Stimulated activated naive B cell treated with anti-CD40 and anti-IgM and Interleukin-4, amounts not matched to agents 10 μg/mL and 1 μg/mL and 100 μg/mL, for 72 hours (primary cell): ENCODE measurements around the gene CFAP92.
A peak's percentile ranks its signal among the peaks of the same experiment; 100 is the strongest.
"Not testable (repeated sequence)": the region's sequence is repeated elsewhere in the genome, so short reads cannot be mapped to it uniquely, and the experiment has no call there.

Experiments
- ATAC-seq, 2 donors: fragments of 150-1000 bp; cut with Tn5 transposase; replicated peaks; 2 replicates each; pipeline ENCODE4 v1.10.0; 2021; ENCODE audit warnings: moderate library complexity in 1 of 2
- DNase-seq: peaks from one replicate; pipeline ENCODE4 v3.0.0; 2021
- H3K27ac Mint-ChIP-seq: one replicate; pipeline ENCODE4 v1.8.0; 2022; ENCODE audit warnings: mild to moderate bottlenecking, mixed read lengths
- H3K27me3 Mint-ChIP-seq, 2 donors: one replicate each; pipeline ENCODE4 v1.8.0; 2022; ENCODE audit warnings: mixed read lengths in 2 of 2
- H3K36me3 Mint-ChIP-seq, 2 donors: one replicate each; pipeline ENCODE4 v1.8.0; 2022; ENCODE audit warnings: mixed read lengths in 2 of 2, mild to moderate bottlenecking in 1 of 2
- H3K4me1 Mint-ChIP-seq, 2 donors: one replicate each; pipeline ENCODE4 v1.8.0; 2022; ENCODE audit warnings: mixed read lengths in 2 of 2, mild to moderate bottlenecking in 1 of 2
- H3K4me3 Mint-ChIP-seq, 2 donors: one replicate each; pipeline ENCODE4 v1.8.0; 2022; ENCODE audit warnings: mild to moderate bottlenecking in 2 of 2, mixed read lengths in 2 of 2, moderate library complexity in 1 of 2
- H3K9me3 Mint-ChIP-seq, 2 donors: one replicate each; pipeline ENCODE4 v1.8.0; 2022; ENCODE audit warnings: mixed read lengths in 2 of 2, mild to moderate bottlenecking in 1 of 2

Gene CFAP92

GRCh38 chr3:128907706-128908445, 86.0 kb downstream of the CFAP92 start:
- no peak overlapping the region for H3K4me3 Mint-ChIP-seq
- H3K27me3 Mint-ChIP-seq = no peaks in the 10 kb centered on the region
- no peaks in the 10 kb centered on the region for H3K9me3 Mint-ChIP-seq
- ATAC-seq = no peak
- H3K36me3 Mint-ChIP-seq = peaks cover 51% of the 10 kb centered on the region in 2 donors
- no peak for DNase-seq
- peaks cover 0 to 6% of the 10 kb centered on the region in 2 donors for H3K4me1 Mint-ChIP-seq
- no peak overlapping the region for H3K27ac Mint-ChIP-seq

GRCh38 chr3:128906804-128907525, 86.9 kb downstream of the CFAP92 start:
- Mint-ChIP-seq H3K27ac (peak overlapping the region; percentile 65), H3K4me3 (no peak overlapping the region), H3K9me3 (no peaks in the 10 kb centered on the region), H3K27me3 (no peaks in the 10 kb centered on the region), H3K4me1 (peaks cover 0 to 6% of the 10 kb centered on the region in 2 donors), H3K36me3 (peaks cover 49 to 52% of the 10 kb centered on the region in 2 donors)
- DNase-seq (no peak), ATAC-seq (no peak)

- H3K4me1 Mint-ChIP-seq = peaks cover 0 to 6% of the 10 kb centered on the region in 2 donors
- H3K4me3 Mint-ChIP-seq = peak overlapping the region in 1 of 2 donors; percentile 9
- no peak overlapping the region for H3K27ac Mint-ChIP-seq
- no peaks in the 10 kb centered on the region for H3K27me3 Mint-ChIP-seq
- no peaks in the 10 kb centered on the region for H3K9me3 Mint-ChIP-seq
- H3K36me3 Mint-ChIP-seq = peaks cover 49 to 56% of the 10 kb centered on the region in 2 donors
- ATAC-seq (no peak), DNase-seq (no peak)
Measured at GRCh38 chr3:128906031-128906803, 87.7 kb downstream of the CFAP92 start.

- peaks cover 1 to 6% of the 10 kb centered on the region in 2 donors for H3K4me1 Mint-ChIP-seq
- DNase-seq = no peak
- no peaks in the 10 kb centered on the region for H3K9me3 Mint-ChIP-seq
- peaks cover 59 to 73% of the 10 kb centered on the region in 2 donors for H3K36me3 Mint-ChIP-seq
- H3K4me3 Mint-ChIP-seq = no peak overlapping the region
- H3K27me3 Mint-ChIP-seq = no peaks in the 10 kb centered on the region
- no peak overlapping the region for H3K27ac Mint-ChIP-seq
- no peak for ATAC-seq
Measured at GRCh38 chr3:128903501-128903900, 90.4 kb downstream of the CFAP92 start.

GRCh38 chr3:128902426-128902825, 91.5 kb downstream of the CFAP92 start:
- no peak overlapping the region for H3K4me3 Mint-ChIP-seq
- no peaks in the 10 kb centered on the region for H3K9me3 Mint-ChIP-seq
- H3K36me3 Mint-ChIP-seq = peaks cover 64 to 77% of the 10 kb centered on the region in 2 donors
- H3K27ac Mint-ChIP-seq = no peak overlapping the region
- no peak for ATAC-seq
- peaks cover 1 to 6% of the 10 kb centered on the region in 2 donors for H3K4me1 Mint-ChIP-seq
- no peaks in the 10 kb centered on the region for H3K27me3 Mint-ChIP-seq
- no peak for DNase-seq

GRCh38 chr3:128895843-128896697, 97.8 kb downstream of the CFAP92 start:
- no peaks in the 10 kb centered on the region for H3K27me3 Mint-ChIP-seq
- DNase-seq (no peak), ATAC-seq (no peak)
- peaks cover 1 to 5% of the 10 kb centered on the region in 2 donors for H3K4me1 Mint-ChIP-seq
- peaks cover 49 to 63% of the 10 kb centered on the region in 2 donors for H3K36me3 Mint-ChIP-seq
- H3K9me3 Mint-ChIP-seq = no peaks in the 10 kb centered on the region
- no peak overlapping the region for H3K4me3 Mint-ChIP-seq
- H3K27ac Mint-ChIP-seq = peak overlapping the region; percentile 33

GRCh38 chr3:128889139-128889894, 104.6 kb downstream of the CFAP92 start:
- H3K27me3 Mint-ChIP-seq = no peaks in the 10 kb centered on the region
- ATAC-seq = no peak

GRCh38 chr3:128884992-128885391, 108.9 kb downstream of the CFAP92 start:
- Mint-ChIP-seq H3K36me3 (peaks cover 14 to 40% of the 10 kb centered on the region in 2 donors), H3K27ac (no peak overlapping the region), H3K27me3 (no peaks in the 10 kb centered on the region), H3K4me1 (peaks cover 24 to 37% of the 10 kb centered on the region in 2 donors), H3K9me3 (no peaks in the 10 kb centered on the region), H3K4me3 (no peak overlapping the region)
- ATAC-seq (no peak), DNase-seq (no peak)

More at GRCh38 chr3:128889139-128889894, 104.6 kb downstream of the CFAP92 start:
- Mint-ChIP-seq H3K27ac (peak overlapping the region; percentile 57), H3K4me1 (no peaks in the 10 kb centered on the region), H3K9me3 (no peaks in the 10 kb centered on the region), H3K36me3 (peaks cover 10 to 34% of the 10 kb centered on the region in 2 donors), H3K4me3 (no peak overlapping the region)
- no peak for DNase-seq

- H3K27ac Mint-ChIP-seq = no peak overlapping the region
- H3K4me1 Mint-ChIP-seq = peaks cover 31 to 60% of the 10 kb centered on the region in 2 donors
- H3K9me3 Mint-ChIP-seq = no peaks in the 10 kb centered on the region
- no peaks in the 10 kb centered on the region for H3K27me3 Mint-ChIP-seq
- peaks cover 20 to 36% of the 10 kb centered on the region in 2 donors for H3K36me3 Mint-ChIP-seq
- H3K4me3 Mint-ChIP-seq = no peak overlapping the region
- DNase-seq (no peak), ATAC-seq (no peak)
Measured at GRCh38 chr3:128882719-128883118, 111.2 kb downstream of the CFAP92 start.

GRCh38 chr3:128881576-128881975, 112.3 kb downstream of the CFAP92 start:
- H3K27ac Mint-ChIP-seq = peak overlapping the region; percentile 63
- no peak for ATAC-seq
- H3K36me3 Mint-ChIP-seq = peaks cover 24 to 35% of the 10 kb centered on the region in 2 donors
- no peaks in the 10 kb centered on the region for H3K27me3 Mint-ChIP-seq
- peaks cover 33 to 63% of the 10 kb centered on the region in 2 donors for H3K4me1 Mint-ChIP-seq
- peak overlapping the region; percentile 18 to 22 for H3K4me3 Mint-ChIP-seq
- H3K9me3 Mint-ChIP-seq = no peaks in the 10 kb centered on the region
- DNase-seq = no peak

- H3K9me3 Mint-ChIP-seq, ATAC-seq, H3K27me3 Mint-ChIP-seq, DNase-seq: not testable (repeated sequence)
- Mint-ChIP-seq H3K4me3 (peak overlapping the region; percentile 88 to 89), H3K27ac (peak overlapping the region; percentile 94), H3K4me1 (peaks cover 39 to 70% of the 10 kb centered on the region in 2 donors), H3K36me3 (peaks cover 24 to 35% of the 10 kb centered on the region in 2 donors)
Measured at GRCh38 chr3:128880455-128880854, 113.4 kb downstream of the CFAP92 start.

- DNase-seq = no peak
- Mint-ChIP-seq H3K9me3 (no peaks in the 10 kb centered on the region), H3K27ac (peak overlapping the region; percentile 94), H3K4me3 (peak overlapping the region; percentile 88 to 89), H3K27me3 (no peaks in the 10 kb centered on the region), H3K36me3 (peaks cover 23 to 34% of the 10 kb centered on the region in 2 donors), H3K4me1 (peaks cover 43 to 74% of the 10 kb centered on the region in 2 donors)
- ATAC-seq = no peak
Measured at GRCh38 chr3:128879991-128880390, 113.9 kb downstream of the CFAP92 start.
